Activated gamma-delta T cell treated with Interleukin-2 at 50 U/mL for 16 hours (primary cell): ENCODE measurements around the gene NFATC2.
"Not testable (repeated sequence)": the region's sequence is repeated elsewhere in the genome, so short reads cannot be mapped to it uniquely, and the experiment has no call there.

Experiments
- DNase-seq: peaks from one replicate; pipeline ENCODE4 v3.0.0-alpha.2; 2020

The NFATC2 gene

DNA sequence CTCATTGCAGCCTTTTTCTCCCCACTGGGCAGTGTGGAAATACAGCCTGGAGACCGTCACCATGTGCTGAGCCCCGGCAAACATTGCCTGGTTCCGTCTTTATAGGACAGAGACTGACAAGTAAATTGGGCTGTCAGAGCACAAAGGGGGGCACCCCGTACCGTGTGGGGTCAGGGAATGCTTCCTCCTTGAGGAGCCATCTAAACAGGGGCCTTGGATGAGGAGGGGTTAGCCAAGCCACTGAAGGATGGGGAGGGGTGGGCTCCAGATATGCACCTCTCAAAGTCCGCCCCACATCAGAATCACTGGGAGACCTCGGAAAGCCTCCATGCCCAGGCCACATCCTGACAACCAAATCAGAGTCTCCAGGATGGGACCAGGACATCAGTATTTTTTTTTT lies 73.9 kb downstream of the NFATC2 start:
- DNase-seq = no peak

GRCh38 chr20:51467956-51468626 lies 74.4 kb downstream of the NFATC2 start:
- no peak for DNase-seq

DNA sequence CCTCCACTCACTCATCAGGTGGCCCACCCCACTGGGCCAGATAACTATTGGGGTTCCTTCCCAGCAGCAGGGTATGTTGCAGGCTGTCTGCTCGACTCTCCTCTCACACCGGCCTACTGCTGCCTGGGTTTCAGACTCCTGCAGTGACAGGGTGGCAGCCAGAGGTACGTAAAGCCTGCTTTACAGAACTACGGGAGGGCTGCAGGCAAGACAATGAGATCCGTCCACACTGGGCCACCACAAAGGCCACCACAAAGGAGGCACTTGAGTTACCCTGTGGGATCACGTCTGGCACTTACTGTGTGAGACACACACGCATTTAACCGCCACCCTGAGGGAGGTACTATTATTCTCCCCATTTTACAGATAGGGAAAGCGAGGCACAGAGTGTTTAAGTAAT lies 78.5 kb downstream of the NFATC2 start:
- DNase-seq = no peak

DNA sequence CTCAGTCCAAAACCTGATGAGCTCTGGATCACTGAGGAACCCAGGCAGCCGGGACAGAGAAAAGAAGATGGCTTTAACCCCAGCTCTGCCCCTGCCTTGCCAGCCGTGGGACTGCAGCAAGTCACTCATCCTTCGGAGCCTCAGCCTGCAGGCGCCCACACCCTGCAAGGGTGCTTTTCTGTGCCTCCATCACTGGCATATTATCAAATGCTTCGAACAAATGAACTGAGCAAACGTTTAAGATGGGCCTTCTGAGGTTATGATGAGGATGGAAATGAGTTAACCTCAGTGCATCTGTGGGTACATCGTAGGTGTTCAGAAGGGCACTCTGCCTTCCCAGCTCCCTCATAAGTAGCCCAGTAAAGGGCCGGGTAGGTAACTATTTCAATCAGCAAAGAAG lies 79.0 kb downstream of the NFATC2 start:
- DNase-seq = no peak

DNA sequence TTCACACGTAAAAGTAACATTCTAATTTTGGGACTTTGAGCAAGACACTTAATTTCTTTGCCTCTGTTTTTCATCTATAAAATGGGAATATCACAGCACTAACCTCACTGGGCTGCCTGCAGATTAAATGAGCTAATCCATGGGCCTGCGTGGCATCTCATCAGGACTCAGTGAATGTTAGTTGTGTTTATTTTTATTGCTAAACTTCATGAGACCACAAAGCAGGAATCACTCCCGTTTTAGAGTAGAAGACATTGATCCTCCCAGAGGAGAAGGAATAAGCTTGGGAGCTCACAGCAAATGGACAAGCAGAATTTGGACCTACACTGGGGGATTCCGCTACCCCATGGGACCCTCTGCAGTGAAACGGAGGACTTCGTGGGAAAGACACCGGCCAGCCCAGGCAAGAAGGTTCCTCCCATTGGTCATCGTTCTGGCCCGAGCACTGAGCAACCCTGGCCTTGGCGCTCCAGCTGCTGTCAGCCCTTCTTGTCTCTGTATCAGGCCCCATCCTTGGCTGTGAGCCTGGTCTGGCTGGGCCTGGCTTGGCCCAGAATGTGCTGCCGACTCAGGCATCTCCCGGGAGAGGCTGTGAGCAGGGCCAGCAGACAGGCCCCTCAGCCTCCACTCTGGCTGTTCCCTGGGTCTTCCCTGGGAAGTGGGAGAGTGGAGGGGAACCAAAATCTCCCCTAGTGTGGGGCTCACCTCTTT lies 79.8 kb downstream of the NFATC2 start:
- DNase-seq = no peak

DNA sequence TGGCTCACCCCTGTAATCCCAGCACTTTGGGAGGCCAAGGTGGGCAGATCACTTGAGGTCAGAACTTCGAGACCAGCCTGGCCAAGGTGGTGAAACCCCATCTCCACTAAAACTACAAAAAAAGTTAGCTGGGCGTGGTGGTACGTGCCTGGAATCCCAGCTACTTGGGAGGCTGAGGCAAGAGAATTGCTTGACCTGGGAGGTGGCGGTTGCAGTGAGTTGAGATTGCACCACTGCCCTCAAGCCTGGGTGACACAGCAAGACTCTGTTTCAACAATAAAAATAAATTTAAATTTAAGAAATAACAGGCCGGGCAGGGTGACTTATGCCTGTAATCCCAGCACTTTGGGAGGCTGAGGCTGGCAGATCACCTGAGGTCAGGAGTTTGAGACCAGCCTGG lies 80.7 kb downstream of the NFATC2 start:
- not testable (repeated sequence) for DNase-seq

DNA sequence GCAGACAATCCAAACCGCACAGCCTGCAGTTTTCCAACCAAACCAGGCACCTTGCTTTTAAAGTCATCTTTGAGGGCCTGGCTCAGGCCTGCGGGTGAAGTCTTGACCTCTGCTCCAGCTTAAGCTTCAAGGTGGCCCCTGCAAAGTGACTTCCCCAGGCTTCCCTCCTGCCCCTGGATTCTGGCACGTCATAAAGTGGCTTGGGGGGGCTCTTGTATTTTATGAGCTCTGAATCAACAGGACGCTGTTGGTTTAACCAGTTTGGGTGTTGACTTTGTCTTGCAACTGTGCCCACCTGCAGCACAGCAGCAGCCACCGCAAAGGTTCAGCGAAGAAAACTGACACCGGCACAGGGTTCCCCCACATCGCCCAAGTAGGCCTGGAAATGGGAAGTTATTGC lies 81.2 kb downstream of the NFATC2 start:
- no peak for DNase-seq

DNA sequence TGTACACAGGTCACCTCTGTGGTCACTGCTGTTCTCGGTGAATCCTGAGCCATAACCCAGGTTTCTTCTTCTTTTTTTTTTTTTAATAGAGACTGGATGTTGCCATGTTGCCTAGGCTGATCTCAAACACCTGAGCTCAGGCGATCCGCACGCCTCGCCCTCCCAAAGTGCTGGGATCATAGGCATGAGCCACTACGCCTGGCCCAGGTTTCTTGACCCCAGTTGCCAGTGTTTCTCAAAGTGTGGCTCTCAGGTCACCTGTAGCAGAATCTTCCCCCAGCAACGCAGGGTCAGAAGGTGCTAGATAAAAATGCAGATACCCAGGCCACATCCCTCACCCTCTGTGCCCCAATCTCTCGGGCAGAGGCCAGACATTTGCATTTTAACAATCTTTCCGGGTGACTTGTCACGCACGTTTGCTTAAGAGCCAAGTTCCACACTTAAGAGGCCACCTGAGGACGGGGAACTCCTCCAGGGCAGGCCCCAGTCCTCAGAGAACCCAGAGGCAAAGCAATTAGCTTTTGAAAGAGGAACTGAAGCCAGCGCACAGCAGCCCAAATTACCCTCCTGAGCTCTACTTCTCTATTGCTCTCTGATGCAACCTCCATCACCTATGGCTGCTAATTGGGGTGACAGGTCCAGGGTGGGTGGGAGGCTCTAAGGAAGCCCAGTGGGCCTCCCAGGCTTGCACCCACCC lies 81.8 kb downstream of the NFATC2 start:
- DNase-seq = no peak

DNA sequence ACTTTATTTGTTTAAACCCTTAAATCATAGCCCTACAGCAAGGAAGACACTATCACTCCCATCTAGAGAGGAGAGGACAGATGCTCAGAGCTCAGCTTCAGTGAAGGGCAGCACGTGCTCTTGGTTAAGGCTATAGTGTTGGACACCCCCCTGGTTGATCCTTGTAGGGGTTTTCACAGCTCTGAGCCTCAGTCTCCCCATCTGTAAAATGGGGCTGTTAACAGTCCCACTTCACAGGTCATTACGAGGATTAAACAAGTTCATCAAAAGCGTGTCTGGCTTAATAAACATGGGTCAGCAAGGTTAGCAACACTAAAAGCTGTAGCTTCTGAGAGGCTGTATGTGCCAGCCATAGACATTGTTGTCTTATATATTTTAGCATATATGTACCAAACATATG lies 82.4 kb downstream of the NFATC2 start:
- DNase-seq = no peak

GRCh38 chr20:51458751-51459439 lies 83.6 kb downstream of the NFATC2 start:
- no peak for DNase-seq

- no peak for DNase-seq
These were observed 85.0 kb downstream of the NFATC2 start for GRCh38 chr20:51457533-51457932.

GRCh38 chr20:51456511-51457509 lies 85.7 kb downstream of the NFATC2 start:
- no peak for DNase-seq

- no peak for DNase-seq
These were observed 88.2 kb downstream of the NFATC2 start for GRCh38 chr20:51454250-51454865.

DNA sequence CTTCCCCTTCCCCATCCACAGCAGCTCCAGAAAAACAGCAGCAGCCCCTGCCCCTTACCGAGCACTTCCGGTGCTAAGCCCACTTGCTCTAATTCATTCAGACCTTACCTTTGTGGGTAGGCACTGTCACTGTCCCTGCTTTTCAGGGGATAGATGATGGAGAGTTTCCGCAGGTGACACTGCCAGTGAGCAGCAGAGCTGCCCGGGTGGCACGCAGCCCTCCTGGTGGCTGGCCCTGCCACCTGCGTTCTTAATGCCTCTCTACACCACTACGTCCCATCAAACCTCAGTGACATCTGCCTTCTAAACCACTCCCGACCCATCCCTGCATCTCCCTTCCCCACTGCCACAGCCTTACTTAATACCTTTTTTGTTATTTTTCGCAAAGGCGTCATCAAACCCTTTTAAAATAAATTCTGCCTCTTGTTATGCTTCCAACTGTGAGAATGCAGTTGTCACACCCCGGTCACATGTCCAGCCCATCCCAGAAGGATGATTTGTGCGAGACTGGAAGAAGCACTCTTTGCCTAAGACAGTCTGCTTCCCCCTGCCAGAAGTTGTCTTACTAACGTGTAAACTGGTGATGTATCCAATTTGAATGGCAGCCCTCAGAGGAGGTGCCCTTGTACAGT lies 89.7 kb downstream of the NFATC2 start:
- no peak for DNase-seq

DNA sequence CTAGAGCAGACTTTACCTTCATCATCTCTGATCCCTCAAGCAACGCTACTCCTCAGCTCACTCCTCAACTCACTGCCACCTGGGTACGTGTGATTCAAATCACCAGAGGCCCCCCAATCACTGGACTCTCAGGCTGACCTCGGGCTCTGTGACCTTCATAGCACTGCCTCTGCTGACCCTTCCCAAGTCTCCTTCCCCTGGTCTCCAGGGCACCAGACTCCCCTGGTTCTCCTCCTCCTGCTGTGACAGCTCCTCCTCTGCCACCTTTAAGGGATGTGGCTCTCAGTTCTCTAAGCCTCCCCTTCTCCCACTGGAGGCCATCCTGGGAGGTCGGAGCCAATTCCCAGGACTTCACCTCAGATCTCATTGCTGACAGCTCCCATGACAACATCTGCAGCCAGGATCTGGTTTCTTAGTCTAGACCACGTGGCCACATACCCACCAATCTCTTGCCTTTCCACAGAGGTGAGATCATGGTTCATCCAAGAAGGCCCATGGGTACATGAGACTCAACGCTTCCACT lies 90.4 kb downstream of the NFATC2 start:
- DNase-seq = no peak

- no peak for DNase-seq
These were observed 91.0 kb downstream of the NFATC2 start for GRCh38 chr20:51451484-51451883.

- no peak for DNase-seq
These were observed 91.5 kb downstream of the NFATC2 start for GRCh38 chr20:51450984-51451383.

DNA sequence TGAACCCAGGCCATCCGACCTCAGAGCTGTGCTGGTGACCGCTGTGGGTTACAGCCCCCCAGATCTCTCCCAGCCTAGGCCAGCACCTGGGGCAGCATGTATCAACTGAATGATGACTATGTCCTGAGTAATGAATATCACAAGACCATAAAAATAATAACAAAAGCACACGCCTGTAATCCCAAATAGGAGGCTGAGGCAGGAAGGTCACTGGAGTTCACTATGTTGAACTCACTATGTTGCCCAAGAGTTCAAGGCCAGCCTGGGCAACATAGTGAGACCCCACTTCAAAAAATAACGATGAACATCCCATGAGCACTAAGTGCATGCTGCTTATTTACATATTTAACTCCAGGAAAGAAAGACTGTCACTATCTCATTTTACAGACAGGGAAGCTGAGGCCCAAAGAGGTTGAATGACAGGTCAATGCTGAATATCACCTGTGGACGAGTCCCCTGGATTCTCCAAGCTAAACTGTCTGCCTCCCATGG lies 92.3 kb downstream of the NFATC2 start:
- DNase-seq = no peak

DNA sequence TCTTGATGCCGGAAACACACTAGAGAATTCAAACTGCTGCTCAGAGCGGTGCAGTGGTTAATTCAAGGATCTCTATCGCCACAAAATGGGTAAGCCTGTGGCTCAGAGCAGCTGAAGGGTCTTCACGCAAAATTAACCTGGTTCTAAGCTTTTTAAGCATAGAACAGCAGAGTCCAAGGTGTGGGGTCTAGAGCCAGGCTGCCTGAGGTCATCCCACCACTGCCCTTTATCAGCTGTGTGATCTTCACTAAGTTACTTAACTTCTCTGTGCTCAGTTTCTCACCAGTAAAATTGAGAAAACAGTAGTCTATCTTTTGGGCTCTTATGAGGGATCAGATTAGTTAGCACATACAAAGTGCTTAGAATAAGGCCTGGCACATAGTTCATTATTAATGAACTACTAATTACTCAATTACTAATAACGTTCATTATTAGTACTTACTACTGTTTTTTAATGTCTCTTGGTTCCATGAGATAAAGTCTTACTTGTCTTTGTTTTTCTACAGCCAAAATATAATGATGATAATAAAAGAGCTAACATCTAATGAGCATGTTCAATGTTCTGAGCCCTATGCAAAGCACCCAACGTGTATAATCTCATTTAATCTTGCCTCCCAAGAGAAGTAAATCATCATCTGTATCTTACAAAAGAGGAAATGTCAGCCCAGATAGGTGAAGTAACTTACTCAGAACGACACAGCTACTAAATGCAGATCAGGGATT lies 92.9 kb downstream of the NFATC2 start:
- DNase-seq = no peak

DNA sequence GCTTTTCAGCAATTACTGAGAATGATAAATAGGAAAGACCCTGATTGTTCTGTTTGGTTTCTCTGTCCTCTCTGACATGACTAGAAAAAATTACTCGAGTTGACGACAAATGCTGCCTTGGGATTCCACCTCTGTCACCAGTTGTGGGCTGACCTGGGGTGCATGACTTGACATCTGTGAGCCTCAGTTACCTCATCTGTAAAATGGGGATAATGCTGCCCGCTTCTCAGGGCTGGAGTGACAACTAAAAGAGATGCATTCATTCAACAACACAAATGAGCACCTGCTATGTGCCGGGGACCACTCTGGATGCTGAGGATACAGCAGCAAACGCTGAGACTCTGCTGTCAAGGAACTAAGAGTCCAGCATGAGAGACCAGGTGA lies 94.8 kb downstream of the NFATC2 start:
- no peak for DNase-seq
